ENCODE data around the gene SEPTIN3. TPM values are rescaled to one million over a fixed set of nuclear protein-coding genes. Genes with fewer than 3 reads are reported as not detected.

SEPTIN3 gene
- total RNA-seq, 2 experiments from 2014 or later: 0.21 to 0.37 TPM

DNA sequence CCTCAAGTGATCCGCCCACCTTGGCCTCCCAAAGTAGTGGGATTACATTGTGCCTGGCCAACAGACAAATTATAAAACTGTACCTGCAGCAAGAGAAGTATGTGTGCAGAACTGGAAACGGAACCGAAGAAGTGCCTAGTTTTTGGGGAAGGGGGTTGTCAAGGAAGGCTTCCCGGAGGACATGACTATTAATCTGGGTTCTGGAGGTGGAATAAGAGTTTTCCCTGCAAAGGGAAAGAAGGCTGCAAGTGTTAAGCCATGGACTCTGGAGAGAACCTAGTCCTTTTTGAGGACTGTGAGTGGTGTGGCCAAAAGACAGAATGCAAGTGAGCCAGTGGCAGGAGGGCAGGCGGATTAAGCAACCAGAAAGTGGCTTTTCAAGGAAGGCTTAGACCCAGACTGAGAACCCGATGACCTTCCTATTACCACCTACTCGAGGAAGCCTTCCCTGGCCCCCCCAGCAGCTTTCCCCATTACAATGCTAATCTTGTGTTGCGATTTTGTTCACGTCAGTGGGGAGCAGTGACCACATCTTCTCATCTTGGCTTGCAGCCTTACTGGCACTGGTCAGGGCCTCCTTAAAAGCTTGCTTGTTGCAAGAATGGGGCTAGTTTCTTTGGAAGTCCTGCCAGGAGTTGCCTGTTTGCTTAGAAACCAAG is 5.7 kb upstream of the SEPTIN3 start:
- Mint-ChIP-seq H3K27ac (no peak overlapping the region), H3K27me3 (ENCODE audit: low read depth) (peaks cover 6% of the 10 kb centered on the region), H3K9me3 (ENCODE audit: insufficient read depth) (no peaks in the 10 kb centered on the region), H3K36me3 (ENCODE audit: low read depth) (no peaks in the 10 kb centered on the region), H3K4me3 (no peak overlapping the region), H3K4me1 (ENCODE audit: low read depth) (no peaks in the 10 kb centered on the region)
- CTCF ChIA-PET: interaction anchor here (0.9 to 1.8 kb wide), 2 partner anchors 23 to 149 kb away, joined by 4 to 5 read pairs; no protein-coding TSS in a partner anchor
- no peak for DNase-seq
- POLR2A ChIA-PET: no interaction called here
- ATAC-seq: no peak

DNA sequence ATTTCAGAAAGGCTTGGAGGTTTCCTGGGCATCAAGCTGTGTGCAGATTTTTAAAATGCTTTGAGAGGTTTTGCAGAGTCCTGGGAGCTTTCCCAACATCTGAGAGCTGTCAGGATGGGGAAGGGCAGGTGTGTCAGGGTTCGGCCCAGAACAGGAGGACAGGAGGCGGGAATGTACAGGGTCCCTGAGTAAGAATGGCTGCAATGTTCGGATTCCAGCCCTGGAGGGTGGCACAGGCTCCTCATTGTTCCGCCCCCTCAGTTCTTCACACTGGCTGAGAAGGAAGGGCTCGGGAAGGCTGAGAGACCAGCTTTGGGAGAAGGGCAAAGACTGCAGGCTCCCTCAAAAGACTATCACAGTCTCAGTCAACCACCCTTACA is 5.1 kb upstream of the SEPTIN3 start:
- CTCF ChIA-PET: interaction anchor here (0.8 to 0.9 kb wide), 2 partner anchors 23 to 149 kb away, joined by 3 to 4 read pairs; no protein-coding TSS in a partner anchor
- POLR2A ChIA-PET: no interaction called here
- Mint-ChIP-seq H3K4me1 (ENCODE audit: low read depth) (no peaks in the 10 kb centered on the region), H3K27me3 (ENCODE audit: low read depth) (peaks cover 6% of the 10 kb centered on the region), H3K27ac (no peak overlapping the region), H3K36me3 (ENCODE audit: low read depth) (no peaks in the 10 kb centered on the region), H3K4me3 (no peak overlapping the region), H3K9me3 (ENCODE audit: insufficient read depth) (no peaks in the 10 kb centered on the region)
- DNase-seq (no peak), ATAC-seq (no peak)

DNA sequence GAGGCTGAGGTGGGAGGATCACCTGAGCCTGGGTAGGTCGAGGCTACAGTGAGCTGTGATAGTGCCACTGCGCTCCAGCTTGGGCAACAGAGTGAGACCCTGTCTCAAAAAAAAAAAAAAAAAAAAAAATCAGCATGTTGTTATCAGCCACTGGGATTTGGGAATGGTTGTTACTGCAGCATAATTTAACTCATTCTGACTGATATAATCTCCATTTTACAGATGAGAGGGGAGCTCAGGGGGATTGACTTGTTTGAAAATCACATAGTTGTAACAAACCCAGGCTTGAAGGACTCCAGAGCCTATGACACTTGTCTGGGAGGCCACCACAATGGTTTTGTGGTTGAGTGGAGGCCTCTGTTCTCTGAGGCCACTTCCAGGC is 3.0 kb upstream of the SEPTIN3 start:
- ATAC-seq (no peak), DNase-seq (no peak)
- ChIA-PET CTCF (interaction anchor here (0.6 to 4.5 kb wide), 14 partner anchors 16 to 506 kb away, joined by 3 to 31 read pairs (median 5); partner anchors contain the start of genes CENPM, NAGA, NDUFA6 and SMDT1), POLR2A (no interaction called here)
- peaks cover 2% of the 10 kb centered on the region for H3K27me3 Mint-ChIP-seq (ENCODE audit: low read depth)
- no peaks in the 10 kb centered on the region for H3K36me3 Mint-ChIP-seq (ENCODE audit: low read depth)
- H3K9me3 Mint-ChIP-seq (ENCODE audit: insufficient read depth): no peaks in the 10 kb centered on the region
- no peak overlapping the region for H3K27ac Mint-ChIP-seq
- H3K4me1 Mint-ChIP-seq (ENCODE audit: low read depth): no peaks in the 10 kb centered on the region
- H3K4me3 Mint-ChIP-seq: no peak overlapping the region

DNA sequence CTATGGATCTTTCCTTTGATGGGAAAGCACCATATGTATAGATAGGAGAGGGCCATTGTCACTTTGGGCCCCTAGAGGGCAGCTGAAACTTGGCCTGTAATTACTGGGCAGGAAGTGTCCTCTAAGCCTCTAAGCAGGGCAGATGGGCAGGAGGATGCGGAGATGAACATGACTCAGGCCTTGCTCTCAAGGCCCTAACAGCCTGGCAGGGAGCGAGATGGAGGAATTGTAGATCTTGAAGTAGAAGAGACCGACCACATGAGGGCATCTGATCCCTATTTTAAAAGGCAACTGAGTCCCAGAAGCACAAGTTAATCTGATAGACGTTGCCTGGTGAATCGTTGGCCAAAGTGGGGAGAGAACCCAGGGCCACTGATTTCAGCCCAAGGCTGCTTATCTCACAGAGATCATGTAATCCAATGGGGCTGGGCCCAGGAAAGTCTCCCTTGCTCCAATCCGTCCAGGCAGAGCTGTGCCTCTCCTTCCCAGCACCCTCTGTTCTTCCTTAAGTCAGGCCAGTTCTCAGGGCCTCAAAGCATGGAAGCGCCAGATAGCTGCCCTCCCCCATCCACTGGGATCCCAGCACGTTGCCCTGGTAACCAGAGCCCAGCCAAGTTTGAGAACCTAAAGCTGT is 2.5 kb upstream of the SEPTIN3 start:
- no peak overlapping the region for H3K4me3 Mint-ChIP-seq
- peak; percentile 57 for DNase-seq
- H3K27ac Mint-ChIP-seq: no peak overlapping the region

GRCh38 chr22:41968601-41969000 is 642 bp upstream of the SEPTIN3 start:
- ChIA-PET CTCF (interaction anchor here (1.2 to 4.5 kb wide), 7 partner anchors 10 to 476 kb away, joined by 3 to 31 read pairs (median 11); partner anchors contain the start of genes NDUFA6 and SMDT1), POLR2A (no interaction called here)
- Mint-ChIP-seq H3K27ac (no peak overlapping the region), H3K9me3 (ENCODE audit: insufficient read depth) (no peaks in the 10 kb centered on the region), H3K4me3 (no peak overlapping the region), H3K4me1 (ENCODE audit: low read depth) (no peaks in the 10 kb centered on the region), H3K27me3 (ENCODE audit: low read depth) (peaks cover 5% of the 10 kb centered on the region), H3K36me3 (ENCODE audit: low read depth) (no peaks in the 10 kb centered on the region)
- DNase-seq (no peak), ATAC-seq (no peak)

More for the DNA sequence above, 2.5 kb upstream of the SEPTIN3 start:
- POLR2A ChIA-PET: interaction anchor here (1.4 kb wide), 1 partner anchor 124 kb away, joined by 4 read pairs; the partner anchor contains the start of gene NDUFA6
- H3K9me3 Mint-ChIP-seq (ENCODE audit: insufficient read depth): no peaks in the 10 kb centered on the region
- peak; percentile 62 for ATAC-seq
- CTCF ChIA-PET: interaction anchor here (1.0 to 4.5 kb wide), 15 partner anchors 16 to 506 kb away, joined by 3 to 31 read pairs (median 5); partner anchors contain the start of genes CENPM, NAGA, NDUFA6 and SMDT1
- H3K4me1 Mint-ChIP-seq (ENCODE audit: low read depth): no peaks in the 10 kb centered on the region
- peaks cover 2% of the 10 kb centered on the region for H3K27me3 Mint-ChIP-seq (ENCODE audit: low read depth)
- H3K36me3 Mint-ChIP-seq (ENCODE audit: low read depth): no peaks in the 10 kb centered on the region

DNA sequence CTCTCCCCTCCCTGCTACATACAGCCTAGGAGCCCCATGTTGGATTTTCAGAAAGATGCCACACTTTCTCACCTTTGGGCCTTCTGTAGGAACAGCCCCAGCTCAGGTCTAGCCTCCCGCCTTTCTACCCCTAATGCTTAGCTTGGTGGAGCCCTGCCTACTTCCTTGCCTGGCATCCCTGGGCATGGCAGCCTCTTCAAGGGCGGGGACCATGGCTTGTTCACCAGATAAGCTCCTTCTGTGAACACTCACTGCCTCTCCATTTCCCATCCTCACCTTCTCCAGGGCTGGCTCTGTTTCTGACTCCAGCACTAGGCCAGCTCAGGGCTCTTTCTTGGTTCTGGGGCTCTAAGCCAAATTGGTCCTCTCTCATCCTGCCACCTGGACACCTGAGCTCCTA is 1.4 kb downstream of the SEPTIN3 start:
- ChIA-PET CTCF (interaction anchor here (0.7 kb wide), 1 partner anchor 120 kb away, joined by 3 read pairs; no protein-coding TSS in a partner anchor), POLR2A (interaction anchor here (0.5 kb wide), 1 partner anchor 611 kb away, joined by 5 read pairs; no protein-coding TSS in a partner anchor)
- no peak for DNase-seq
- Mint-ChIP-seq H3K36me3 (ENCODE audit: low read depth) (no peaks in the 10 kb centered on the region), H3K4me3 (no peak overlapping the region), H3K4me1 (ENCODE audit: low read depth) (no peaks in the 10 kb centered on the region), H3K27ac (peak overlapping the region; percentile 31), H3K9me3 (ENCODE audit: insufficient read depth) (no peaks in the 10 kb centered on the region), H3K27me3 (ENCODE audit: low read depth) (peaks cover 20% of the 10 kb centered on the region)
- ATAC-seq: no peak

GRCh38 chr22:41971431-41971830 is 2.2 kb downstream of the SEPTIN3 start:
- no peak for DNase-seq
- ChIA-PET CTCF (no interaction called here), POLR2A (interaction anchor here (0.5 to 1.0 kb wide), 2 partner anchors 11 to 611 kb away, joined by 5 read pairs; no protein-coding TSS in a partner anchor)
- peaks cover 27% of the 10 kb centered on the region for H3K27me3 Mint-ChIP-seq (ENCODE audit: low read depth)
- no peak for ATAC-seq
- H3K36me3 Mint-ChIP-seq (ENCODE audit: low read depth): no peaks in the 10 kb centered on the region
- H3K4me3 Mint-ChIP-seq: no peak overlapping the region
- H3K9me3 Mint-ChIP-seq (ENCODE audit: insufficient read depth): no peaks in the 10 kb centered on the region
- no peak overlapping the region for H3K27ac Mint-ChIP-seq
- H3K4me1 Mint-ChIP-seq (ENCODE audit: low read depth): peaks cover 5% of the 10 kb centered on the region

GRCh38 chr22:41974691-41975290 is 5.5 kb downstream of the SEPTIN3 start:
- Mint-ChIP-seq H3K9me3 (ENCODE audit: insufficient read depth) (no peaks in the 10 kb centered on the region), H3K4me3 (no peak overlapping the region), H3K4me1 (ENCODE audit: low read depth) (peaks cover 5% of the 10 kb centered on the region), H3K27ac (no peak overlapping the region), H3K27me3 (ENCODE audit: low read depth) (peaks cover 55% of the 10 kb centered on the region), H3K36me3 (ENCODE audit: low read depth) (no peaks in the 10 kb centered on the region)
- ChIA-PET CTCF (no interaction called here), POLR2A (no interaction called here)
- DNase-seq (no peak), ATAC-seq (no peak)

GRCh38 chr22:41975299-41976069 is 6.2 kb downstream of the SEPTIN3 start:
- H3K4me1 Mint-ChIP-seq (ENCODE audit: low read depth): peaks cover 5% of the 10 kb centered on the region
- no peaks in the 10 kb centered on the region for H3K9me3 Mint-ChIP-seq (ENCODE audit: insufficient read depth)
- CTCF ChIA-PET: no interaction called here
- ATAC-seq (no peak), DNase-seq (no peak)
- H3K27me3 Mint-ChIP-seq (ENCODE audit: low read depth): peaks cover 56% of the 10 kb centered on the region
- peak overlapping the region; percentile 47 for H3K4me3 Mint-ChIP-seq
- H3K27ac Mint-ChIP-seq: no peak overlapping the region
- POLR2A ChIA-PET: no interaction called here
- H3K36me3 Mint-ChIP-seq (ENCODE audit: low read depth): no peaks in the 10 kb centered on the region

DNA sequence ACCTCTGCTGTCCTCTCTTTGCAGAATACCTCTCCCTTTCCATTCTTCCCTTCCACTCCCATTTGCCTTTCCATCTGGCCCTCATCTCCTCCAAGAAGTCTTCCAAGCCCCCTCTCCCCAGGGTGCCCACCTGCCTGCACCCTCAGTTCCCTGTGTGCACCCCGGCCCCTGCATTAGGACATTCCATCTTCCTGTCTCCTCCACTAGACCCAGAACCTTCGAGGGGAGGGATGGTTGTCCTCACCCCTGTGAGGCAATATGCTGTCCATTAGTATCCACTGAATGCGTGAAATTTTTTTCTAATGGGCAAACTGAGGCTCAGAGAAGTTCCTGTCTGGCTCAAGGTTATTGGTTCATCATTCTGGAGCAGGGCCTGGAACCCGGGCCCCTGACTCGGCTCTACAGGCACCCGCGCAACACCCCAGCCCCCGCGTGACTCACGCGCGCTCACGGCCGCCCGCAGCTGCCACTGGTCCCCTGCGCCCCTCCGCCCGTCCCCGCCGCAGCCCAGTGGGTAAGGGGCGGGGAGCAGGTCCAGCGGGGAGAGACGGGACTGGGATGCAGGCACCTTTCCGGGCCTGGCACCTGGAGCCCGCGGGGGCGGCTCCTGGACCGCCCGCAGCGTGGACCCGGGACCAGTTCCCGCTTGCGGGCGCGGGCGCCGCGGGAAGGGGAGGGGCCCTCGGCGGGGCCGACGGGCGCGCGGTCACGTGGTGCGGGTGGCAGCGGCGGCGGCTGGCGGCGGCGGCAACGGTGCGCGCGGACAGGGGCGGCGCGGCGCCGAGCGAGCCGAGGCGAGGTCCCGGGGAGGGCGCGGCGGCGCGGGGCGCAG is 7.0 kb downstream of the SEPTIN3 start:
- Mint-ChIP-seq H3K9me3 (ENCODE audit: insufficient read depth) (no peaks in the 10 kb centered on the region), H3K36me3 (ENCODE audit: low read depth) (no peaks in the 10 kb centered on the region), H3K4me1 (ENCODE audit: low read depth) (peaks cover 5% of the 10 kb centered on the region), H3K4me3 (peak overlapping the region; percentile 47), H3K27ac (no peak overlapping the region), H3K27me3 (ENCODE audit: low read depth) (peaks cover 56% of the 10 kb centered on the region)
- peak; percentile 74 for ATAC-seq
- DNase-seq: peak; percentile 38
- ChIA-PET POLR2A (no interaction called here), CTCF (no interaction called here)
